ENCODE results near the gene TSPO2. TPM values are rescaled to one million over a fixed set of nuclear protein-coding genes. Genes with fewer than 3 reads are reported as not detected.

The TSPO2 gene
- total and polyA plus RNA-seq, 9 of the 15 experiments (the other 6 are each of a cell fraction or from before 2014, with no cell fraction given), result not detected

DNA sequence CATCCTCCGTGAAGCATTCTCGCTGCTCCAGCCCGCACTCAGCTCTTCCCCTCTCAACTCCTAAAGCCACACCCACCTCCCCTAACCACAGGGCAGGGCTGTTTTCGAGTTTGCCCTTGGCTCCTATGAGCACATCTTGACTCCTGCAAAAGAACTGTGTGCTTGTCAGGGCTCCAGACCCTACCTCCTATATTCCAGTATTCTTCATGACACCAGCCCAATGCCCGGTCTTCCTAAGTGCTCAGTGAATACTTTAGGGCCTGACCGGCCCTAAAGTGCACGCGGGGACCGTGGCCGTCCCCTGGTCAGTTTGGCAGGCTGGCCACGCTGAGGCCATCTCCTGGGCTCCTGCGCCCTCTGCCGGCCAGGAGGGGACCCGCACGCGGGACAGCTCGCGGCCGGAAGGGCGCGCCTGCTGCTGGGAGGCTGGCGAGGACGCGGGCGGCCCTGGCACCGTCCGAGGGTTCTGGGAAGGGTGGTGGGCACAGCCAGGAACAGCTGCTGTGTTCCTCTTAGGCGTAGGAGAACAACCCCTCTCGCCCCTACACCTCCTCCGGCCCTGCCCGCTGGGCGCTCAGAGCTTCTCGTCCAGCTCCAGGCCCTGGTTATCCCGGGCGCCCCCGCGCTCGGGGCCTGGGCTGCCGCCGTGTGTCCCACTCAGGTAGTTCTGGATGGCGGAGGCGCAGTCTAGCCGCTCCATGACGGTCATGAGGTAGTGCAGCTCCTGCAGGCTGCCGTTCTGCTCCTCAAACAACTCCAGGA lies 14.3 kb upstream of the TSPO2 start (continued):
- TF ChIP-seq CUX1 (CRISPR knock-in tag; IDR thresholded peaks at IDR 0.05) (no peak), NFIX (CRISPR knock-in tag; IDR thresholded peaks at IDR 0.05; ENCODE audit: low read depth) (no peak), SMAD2 (IDR thresholded peaks at IDR 0.05; ENCODE audit: low read depth, low read length) (no peak), ZNF449 (CRISPR knock-in tag; IDR thresholded peaks at IDR 0.05) (no peak), KLF16 (IDR thresholded peaks at IDR 0.05) (peak; percentile 27; the same call in 1 of the 2 replicates), SIN3B (IDR thresholded peaks at IDR 0.05; ENCODE audit: low read depth) (peak; percentile 40; the same call in 1 of the 2 replicates), KDM2B (CRISPR knock-in tag; IDR thresholded peaks at IDR 0.05) (no peak), ZFP30 (CRISPR knock-in tag; IDR thresholded peaks at IDR 0.05; ENCODE audit: borderline replicate concordance) (no peak), ZNF444 (CRISPR knock-in tag; IDR thresholded peaks at IDR 0.05) (no peak), ZNF143 (CRISPR knock-in tag; IDR thresholded peaks at IDR 0.05) (0 out of 2 replicates have a peak, but pooled peaks have one; percentile 4), CBX1 (IDR thresholded peaks at IDR 0.05; ENCODE audit: low read depth) (0 out of 2 replicates have a peak, but pooled peaks have one; percentile 38), FOSL1 (tag; conservative IDR thresholded peaks at IDR 0.05) (no peak), PHF20 (IDR thresholded peaks at IDR 0.05; ENCODE audit: partially characterized antibody) (peak; percentile 37), TBP (optimal IDR thresholded peaks at IDR 0.05; ENCODE audit: low read depth, low read length) (no peak), MEIS2 (IDR thresholded peaks at IDR 0.05; ENCODE audit: partially characterized antibody) (no peak)
- TF ChIP-seq, protein P1, sequence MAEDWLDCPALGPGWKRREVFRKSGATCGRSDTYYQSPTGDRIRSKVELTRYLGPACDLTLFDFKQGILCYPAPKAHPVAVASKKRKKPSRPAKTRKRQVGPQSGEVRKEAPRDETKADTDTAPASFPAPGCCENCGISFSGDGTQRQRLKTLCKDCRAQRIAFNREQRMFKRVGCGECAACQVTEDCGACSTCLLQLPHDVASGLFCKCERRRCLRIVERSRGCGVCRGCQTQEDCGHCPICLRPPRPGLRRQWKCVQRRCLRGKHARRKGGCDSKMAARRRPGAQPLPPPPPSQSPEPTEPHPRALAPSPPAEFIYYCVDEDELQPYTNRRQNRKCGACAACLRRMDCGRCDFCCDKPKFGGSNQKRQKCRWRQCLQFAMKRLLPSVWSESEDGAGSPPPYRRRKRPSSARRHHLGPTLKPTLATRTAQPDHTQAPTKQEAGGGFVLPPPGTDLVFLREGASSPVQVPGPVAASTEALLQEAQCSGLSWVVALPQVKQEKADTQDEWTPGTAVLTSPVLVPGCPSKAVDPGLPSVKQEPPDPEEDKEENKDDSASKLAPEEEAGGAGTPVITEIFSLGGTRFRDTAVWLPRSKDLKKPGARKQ (CRISPR knock-in tag; IDR thresholded peaks at IDR 0.05), result no peak
- TF ChIP-seq, protein P2, sequence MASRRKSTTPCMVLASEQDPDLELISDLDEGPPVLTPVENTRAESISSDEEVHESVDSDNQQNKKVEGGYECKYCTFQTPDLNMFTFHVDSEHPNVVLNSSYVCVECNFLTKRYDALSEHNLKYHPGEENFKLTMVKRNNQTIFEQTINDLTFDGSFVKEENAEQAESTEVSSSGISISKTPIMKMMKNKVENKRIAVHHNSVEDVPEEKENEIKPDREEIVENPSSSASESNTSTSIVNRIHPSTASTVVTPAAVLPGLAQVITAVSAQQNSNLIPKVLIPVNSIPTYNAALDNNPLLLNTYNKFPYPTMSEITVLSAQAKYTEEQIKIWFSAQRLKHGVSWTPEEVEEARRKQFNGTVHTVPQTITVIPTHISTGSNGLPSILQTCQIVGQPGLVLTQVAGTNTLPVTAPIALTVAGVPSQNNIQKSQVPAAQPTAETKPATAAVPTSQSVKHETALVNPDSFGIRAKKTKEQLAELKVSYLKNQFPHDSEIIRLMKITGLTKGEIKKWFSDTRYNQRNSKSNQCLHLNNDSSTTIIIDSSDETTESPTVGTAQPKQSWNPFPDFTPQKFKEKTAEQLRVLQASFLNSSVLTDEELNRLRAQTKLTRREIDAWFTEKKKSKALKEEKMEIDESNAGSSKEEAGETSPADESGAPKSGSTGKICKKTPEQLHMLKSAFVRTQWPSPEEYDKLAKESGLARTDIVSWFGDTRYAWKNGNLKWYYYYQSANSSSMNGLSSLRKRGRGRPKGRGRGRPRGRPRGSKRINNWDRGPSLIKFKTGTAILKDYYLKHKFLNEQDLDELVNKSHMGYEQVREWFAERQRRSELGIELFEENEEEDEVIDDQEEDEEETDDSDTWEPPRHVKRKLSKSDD (conservative IDR thresholded peaks at IDR 0.05; ENCODE audit: low read length), result no peak

Data from K562 (cell line).